ENCODE data around the gene BTF3. TPM values are rescaled to one million over a fixed set of nuclear protein-coding genes. Genes with fewer than 3 reads are reported as not detected.
A peak's percentile ranks its signal among the peaks of the same experiment; 100 is the strongest.

Gene BTF3
- total and polyA plus RNA-seq, 9 of the 15 experiments (the other 6 are each of a cell fraction or from before 2014, with no cell fraction given) = 534 to 1,637 (median 848) TPM

GRCh38 chr5:73451224-73452130 is 46.8 kb upstream of the BTF3 start (continued):
- TF ChIP-seq, protein P1, sequence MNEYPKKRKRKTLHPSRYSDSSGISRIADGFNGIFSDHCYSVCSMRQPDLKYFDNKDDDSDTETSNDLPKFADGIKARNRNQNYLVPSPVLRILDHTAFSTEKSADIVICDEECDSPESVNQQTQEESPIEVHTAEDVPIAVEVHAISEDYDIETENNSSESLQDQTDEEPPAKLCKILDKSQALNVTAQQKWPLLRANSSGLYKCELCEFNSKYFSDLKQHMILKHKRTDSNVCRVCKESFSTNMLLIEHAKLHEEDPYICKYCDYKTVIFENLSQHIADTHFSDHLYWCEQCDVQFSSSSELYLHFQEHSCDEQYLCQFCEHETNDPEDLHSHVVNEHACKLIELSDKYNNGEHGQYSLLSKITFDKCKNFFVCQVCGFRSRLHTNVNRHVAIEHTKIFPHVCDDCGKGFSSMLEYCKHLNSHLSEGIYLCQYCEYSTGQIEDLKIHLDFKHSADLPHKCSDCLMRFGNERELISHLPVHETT (CRISPR knock-in tag; conservative IDR thresholded peaks at IDR 0.05 in 1 of 2, IDR thresholded peaks at IDR 0.05 in 1 of 2) = no peak
- TF ChIP-seq SMC3 (conservative IDR thresholded peaks at IDR 0.05; ENCODE audit: insufficient read depth, low read depth, low read length) = peak; percentile 64
- TF ChIP-seq NRF1 (conservative IDR thresholded peaks at IDR 0.05 in 1 of 2, IDR thresholded peaks at IDR 0.05 in 1 of 2) = peak; percentile 17 to 25; a peak in 1 of 4 replicates
- TF ChIP-seq RAD21 (CRISPR knock-in tag; conservative IDR thresholded peaks at IDR 0.05 in 1 of 2, IDR thresholded peaks at IDR 0.05 in 1 of 2) = peak; percentile 73 to 81
- TF ChIP-seq, protein P2, sequence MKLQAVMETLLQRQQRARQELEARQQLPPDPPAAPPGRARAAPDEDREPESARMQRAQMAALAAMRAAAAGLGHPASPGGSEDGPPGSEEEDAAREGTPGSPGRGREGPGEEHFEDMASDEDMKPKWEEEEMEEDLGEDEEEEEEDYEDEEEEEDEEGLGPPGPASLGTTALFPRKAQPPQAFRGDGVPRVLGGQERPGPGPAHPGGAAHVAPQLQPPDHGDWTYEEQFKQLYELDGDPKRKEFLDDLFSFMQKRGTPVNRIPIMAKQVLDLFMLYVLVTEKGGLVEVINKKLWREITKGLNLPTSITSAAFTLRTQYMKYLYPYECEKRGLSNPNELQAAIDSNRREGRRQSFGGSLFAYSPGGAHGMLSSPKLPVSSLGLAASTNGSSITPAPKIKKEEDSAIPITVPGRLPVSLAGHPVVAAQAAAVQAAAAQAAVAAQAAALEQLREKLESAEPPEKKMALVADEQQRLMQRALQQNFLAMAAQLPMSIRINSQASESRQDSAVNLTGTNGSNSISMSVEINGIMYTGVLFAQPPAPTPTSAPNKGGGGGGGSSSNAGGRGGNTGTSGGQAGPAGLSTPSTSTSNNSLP (IDR thresholded peaks at IDR 0.05; ENCODE audit: borderline replicate concordance, low read depth, low read length) = no peak
- no peak for TF ChIP-seq RBM22 (IDR thresholded peaks at IDR 0.05; ENCODE audit: low read depth, low read length, poor library complexity, severe bottlenecking)
- peak; percentile 65 for TF ChIP-seq L3MBTL2 (IDR thresholded peaks at IDR 0.05)
- TF ChIP-seq, protein P3, sequence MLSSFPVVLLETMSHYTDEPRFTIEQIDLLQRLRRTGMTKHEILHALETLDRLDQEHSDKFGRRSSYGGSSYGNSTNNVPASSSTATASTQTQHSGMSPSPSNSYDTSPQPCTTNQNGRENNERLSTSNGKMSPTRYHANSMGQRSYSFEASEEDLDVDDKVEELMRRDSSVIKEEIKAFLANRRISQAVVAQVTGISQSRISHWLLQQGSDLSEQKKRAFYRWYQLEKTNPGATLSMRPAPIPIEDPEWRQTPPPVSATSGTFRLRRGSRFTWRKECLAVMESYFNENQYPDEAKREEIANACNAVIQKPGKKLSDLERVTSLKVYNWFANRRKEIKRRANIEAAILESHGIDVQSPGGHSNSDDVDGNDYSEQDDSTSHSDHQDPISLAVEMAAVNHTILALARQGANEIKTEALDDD (IDR thresholded peaks at IDR 0.05) = no peak
- TF ChIP-seq MED1 (CRISPR knock-in tag; IDR thresholded peaks at IDR 0.05; ENCODE audit: borderline replicate concordance) = no peak
- peak; percentile 62; the same call in 1 of the 2 replicates for TF ChIP-seq STAG1 (CRISPR knock-in tag; IDR thresholded peaks at IDR 0.05; ENCODE audit: borderline replicate concordance)
- peak; percentile 25; the same call in 1 of the 2 replicates for TF ChIP-seq ZFX (CRISPR knock-in tag; IDR thresholded peaks at IDR 0.05)
- peak; percentile 62; the same call in 1 of the 2 replicates for TF ChIP-seq REST (IDR thresholded peaks at IDR 0.05; ENCODE audit: borderline replicate concordance)
- TF ChIP-seq REST (CRISPR knock-in tag; IDR thresholded peaks at IDR 0.05; ENCODE audit: low read depth) = no peak
